ENCODE data around the gene ANKMY1. TPM values are rescaled to one million over a fixed set of nuclear protein-coding genes. Genes with fewer than 3 reads are reported as not detected.
A peak's percentile ranks its signal among the peaks of the same experiment; 100 is the strongest.

Gene ANKMY1
- total RNA-seq, 1 donor from 2014 or later, result 16.8 TPM

DNA sequence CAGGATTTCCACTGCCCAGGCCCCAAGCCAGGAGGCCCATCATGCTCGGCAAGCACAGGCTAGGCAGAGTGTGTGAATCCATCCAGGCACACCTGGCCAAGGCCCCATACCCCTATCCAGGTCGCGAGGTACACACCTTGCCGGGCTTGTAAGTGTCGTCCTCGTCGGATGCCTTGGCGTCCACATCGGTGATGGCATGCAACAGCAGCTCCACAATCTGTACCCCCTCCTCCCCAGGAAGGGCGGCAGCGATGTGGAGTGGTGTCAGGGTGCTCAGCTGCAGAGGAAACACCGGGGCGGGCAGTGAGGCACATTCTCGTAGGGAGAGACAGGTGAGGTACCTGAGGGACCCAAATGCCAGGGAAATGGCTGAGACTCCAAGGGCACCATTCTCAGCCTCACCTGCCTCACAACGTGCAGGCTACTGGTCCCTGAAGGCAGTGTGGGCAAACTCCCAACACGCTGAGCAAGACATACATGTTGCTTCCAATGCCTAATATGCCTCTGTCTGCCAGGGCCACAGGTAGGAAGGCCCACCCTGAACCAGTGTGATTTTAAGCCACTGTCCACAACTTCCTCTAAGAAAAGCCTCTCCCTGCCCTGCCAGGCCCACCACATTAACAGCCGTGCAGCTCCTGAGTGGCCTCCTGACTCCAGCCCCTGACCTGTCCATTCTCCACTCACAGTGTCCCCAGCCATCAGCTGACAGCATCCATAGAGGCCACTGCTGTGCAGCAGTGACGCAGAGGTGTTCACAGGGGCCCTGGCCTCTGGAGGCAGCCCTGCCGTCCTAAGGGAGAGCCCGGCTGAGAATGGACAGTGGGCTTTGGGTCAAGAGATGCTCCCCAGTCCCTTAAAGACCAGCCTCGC, 44.9 kb downstream of the ANKMY1 start:
- H3K36me3 Mint-ChIP-seq, result no peaks in the 10 kb centered on the region
- DNase-seq (ENCODE audit: extremely low spot score, unreplicated experiment), result peak; percentile 59
- H3K4me3 Mint-ChIP-seq, result no peak overlapping the region
- H3K4me1 Mint-ChIP-seq (ENCODE audit: unreplicated experiment), result peaks cover 4% of the 10 kb centered on the region
- H3K27me3 Mint-ChIP-seq, result no peaks in the 10 kb centered on the region
- no peak overlapping the region for H3K27ac Mint-ChIP-seq
- TF ChIP-seq, protein P1, sequence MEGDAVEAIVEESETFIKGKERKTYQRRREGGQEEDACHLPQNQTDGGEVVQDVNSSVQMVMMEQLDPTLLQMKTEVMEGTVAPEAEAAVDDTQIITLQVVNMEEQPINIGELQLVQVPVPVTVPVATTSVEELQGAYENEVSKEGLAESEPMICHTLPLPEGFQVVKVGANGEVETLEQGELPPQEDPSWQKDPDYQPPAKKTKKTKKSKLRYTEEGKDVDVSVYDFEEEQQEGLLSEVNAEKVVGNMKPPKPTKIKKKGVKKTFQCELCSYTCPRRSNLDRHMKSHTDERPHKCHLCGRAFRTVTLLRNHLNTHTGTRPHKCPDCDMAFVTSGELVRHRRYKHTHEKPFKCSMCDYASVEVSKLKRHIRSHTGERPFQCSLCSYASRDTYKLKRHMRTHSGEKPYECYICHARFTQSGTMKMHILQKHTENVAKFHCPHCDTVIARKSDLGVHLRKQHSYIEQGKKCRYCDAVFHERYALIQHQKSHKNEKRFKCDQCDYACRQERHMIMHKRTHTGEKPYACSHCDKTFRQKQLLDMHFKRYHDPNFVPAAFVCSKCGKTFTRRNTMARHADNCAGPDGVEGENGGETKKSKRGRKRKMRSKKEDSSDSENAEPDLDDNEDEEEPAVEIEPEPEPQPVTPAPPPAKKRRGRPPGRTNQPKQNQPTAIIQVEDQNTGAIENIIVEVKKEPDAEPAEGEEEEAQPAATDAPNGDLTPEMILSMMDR (conservative IDR thresholded peaks at IDR 0.05), result no peak
- H3K9me3 Mint-ChIP-seq, result no peaks in the 10 kb centered on the region

GRCh38 chr2:240512109-240512485, 45.7 kb downstream of the ANKMY1 start:
- H3K4me3 Mint-ChIP-seq, result no peak overlapping the region
- H3K4me1 Mint-ChIP-seq (ENCODE audit: unreplicated experiment), result peaks cover 4% of the 10 kb centered on the region
- no peaks in the 10 kb centered on the region for H3K27me3 Mint-ChIP-seq
- H3K27ac Mint-ChIP-seq, result no peak overlapping the region
- H3K36me3 Mint-ChIP-seq, result no peaks in the 10 kb centered on the region
- H3K9me3 Mint-ChIP-seq, result no peaks in the 10 kb centered on the region
- TF ChIP-seq, protein P1 (conservative IDR thresholded peaks at IDR 0.05), result no peak
- DNase-seq (ENCODE audit: extremely low spot score, unreplicated experiment), result peak; percentile 57

GRCh38 chr2:240511351-240512108, 46.3 kb downstream of the ANKMY1 start:
- Mint-ChIP-seq H3K27me3 (no peaks in the 10 kb centered on the region), H3K9me3 (no peaks in the 10 kb centered on the region), H3K4me1 (ENCODE audit: unreplicated experiment) (peaks cover 4% of the 10 kb centered on the region), H3K27ac (no peak overlapping the region), H3K36me3 (no peaks in the 10 kb centered on the region), H3K4me3 (no peak overlapping the region)
- DNase-seq (ENCODE audit: extremely low spot score, unreplicated experiment), result peak; percentile 58
- TF ChIP-seq, protein P1 (conservative IDR thresholded peaks at IDR 0.05), result no peak

GRCh38 chr2:240510513-240511210, 47.1 kb downstream of the ANKMY1 start:
- TF ChIP-seq, protein P1 (conservative IDR thresholded peaks at IDR 0.05), result no peak
- no peak overlapping the region for H3K27ac Mint-ChIP-seq
- H3K9me3 Mint-ChIP-seq, result no peaks in the 10 kb centered on the region
- peak; percentile 45 for DNase-seq (ENCODE audit: extremely low spot score, unreplicated experiment)
- no peaks in the 10 kb centered on the region for H3K27me3 Mint-ChIP-seq
- H3K4me3 Mint-ChIP-seq, result no peak overlapping the region
- H3K36me3 Mint-ChIP-seq, result no peaks in the 10 kb centered on the region
- peaks cover 4% of the 10 kb centered on the region for H3K4me1 Mint-ChIP-seq (ENCODE audit: unreplicated experiment)

DNA sequence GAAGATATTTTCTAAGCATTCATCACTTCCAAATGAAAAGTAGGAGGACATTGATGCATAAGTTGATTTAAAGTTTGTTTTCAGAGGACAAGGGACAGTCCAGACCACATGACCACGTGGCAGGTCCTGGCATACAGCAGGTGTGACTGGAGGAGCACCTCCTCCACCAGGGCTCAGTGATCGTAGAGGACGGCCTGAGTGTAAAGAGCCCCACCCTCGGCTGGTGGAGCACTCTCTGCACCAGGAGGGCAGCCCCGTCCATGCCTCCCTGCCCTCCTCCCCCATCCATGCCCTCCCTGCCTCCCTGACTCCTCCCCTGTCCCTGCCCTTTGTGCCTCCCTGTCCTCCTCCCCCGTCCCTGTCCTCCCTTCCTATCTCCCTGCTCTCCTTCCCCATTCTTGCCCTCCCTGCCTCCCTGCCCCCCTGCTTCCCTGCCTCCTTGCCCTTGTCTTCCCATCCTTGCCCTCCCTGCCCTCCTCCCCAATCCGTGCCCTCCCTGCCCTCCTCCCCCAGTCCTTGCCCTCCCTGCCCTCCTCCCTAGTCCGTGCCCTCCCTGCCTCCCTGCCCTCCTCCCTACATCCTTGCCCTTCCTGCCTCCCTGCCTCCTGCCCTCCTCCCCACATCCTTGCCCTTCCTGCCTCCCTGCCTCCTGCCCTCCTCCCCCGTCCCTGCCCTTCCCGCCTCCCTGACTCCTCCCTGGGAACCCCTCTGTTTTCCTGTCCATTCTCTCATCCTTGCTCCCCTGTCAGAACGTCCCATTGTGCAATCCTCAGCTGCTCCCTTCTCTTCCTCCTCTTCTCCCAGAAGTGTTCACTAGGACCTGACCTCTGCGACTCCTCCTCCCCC, 47.9 kb downstream of the ANKMY1 start:
- peak; percentile 62 for DNase-seq (ENCODE audit: extremely low spot score, unreplicated experiment)
- Mint-ChIP-seq H3K4me3 (no peak overlapping the region), H3K36me3 (no peaks in the 10 kb centered on the region), H3K4me1 (ENCODE audit: unreplicated experiment) (peaks cover 4% of the 10 kb centered on the region), H3K9me3 (no peaks in the 10 kb centered on the region), H3K27ac (no peak overlapping the region), H3K27me3 (no peaks in the 10 kb centered on the region)
- TF ChIP-seq, protein P1 (conservative IDR thresholded peaks at IDR 0.05), result no peak
